Astrocyte (in vitro differentiated cells and primary cell): ENCODE data around the gene MICU2.

Experiments used
- EZH2 ChIP-seq: IDR thresholded peaks from 2 replicates; pipeline ENCODE4 v1.6.1; 2012; ENCODE audit warnings: mild to moderate bottlenecking, low read length, inconsistent platforms; ENCODE audit not compliant: insufficient read depth
- TF ChIP-seq, protein P1 (sequence below): IDR thresholded peaks from 2 replicates; pipeline ENCODE4 v1.5.1; 2011; ENCODE audit warnings: low read depth, mild to moderate bottlenecking, inconsistent platforms, low read length, moderate library complexity; ENCODE audit not compliant: insufficient read depth

GRCh38 chr13:21465710-21466160 lies 138.2 kb downstream of the MICU2 start:
- TF ChIP-seq, protein P1, sequence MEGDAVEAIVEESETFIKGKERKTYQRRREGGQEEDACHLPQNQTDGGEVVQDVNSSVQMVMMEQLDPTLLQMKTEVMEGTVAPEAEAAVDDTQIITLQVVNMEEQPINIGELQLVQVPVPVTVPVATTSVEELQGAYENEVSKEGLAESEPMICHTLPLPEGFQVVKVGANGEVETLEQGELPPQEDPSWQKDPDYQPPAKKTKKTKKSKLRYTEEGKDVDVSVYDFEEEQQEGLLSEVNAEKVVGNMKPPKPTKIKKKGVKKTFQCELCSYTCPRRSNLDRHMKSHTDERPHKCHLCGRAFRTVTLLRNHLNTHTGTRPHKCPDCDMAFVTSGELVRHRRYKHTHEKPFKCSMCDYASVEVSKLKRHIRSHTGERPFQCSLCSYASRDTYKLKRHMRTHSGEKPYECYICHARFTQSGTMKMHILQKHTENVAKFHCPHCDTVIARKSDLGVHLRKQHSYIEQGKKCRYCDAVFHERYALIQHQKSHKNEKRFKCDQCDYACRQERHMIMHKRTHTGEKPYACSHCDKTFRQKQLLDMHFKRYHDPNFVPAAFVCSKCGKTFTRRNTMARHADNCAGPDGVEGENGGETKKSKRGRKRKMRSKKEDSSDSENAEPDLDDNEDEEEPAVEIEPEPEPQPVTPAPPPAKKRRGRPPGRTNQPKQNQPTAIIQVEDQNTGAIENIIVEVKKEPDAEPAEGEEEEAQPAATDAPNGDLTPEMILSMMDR, result no peak
- TF ChIP-seq EZH2, result no peak
